BE2C (cell line): ENCODE measurements around the gene OR10J5.
"Not testable (repeated sequence)": the region's sequence is repeated elsewhere in the genome, so short reads cannot be mapped to it uniquely, and the experiment has no call there.

ENCODE experiments used
- DNase-seq: peaks from one replicate; pipeline ENCODE4 v3.0.0-alpha.2; 2020
- H3K27me3 ChIP-seq: fragments of 250-450 bp; sonication (Bioruptor Pico); 2 replicates; pipeline ENCODE4 v1.5.1; 2020; ENCODE audit warnings: mild to moderate bottlenecking
- H3K36me3 ChIP-seq: fragments of 250-450 bp; sonication (Bioruptor Pico); 2 replicates; pipeline ENCODE4 v1.5.1; 2020; ENCODE audit warnings: mild to moderate bottlenecking
- H3K4me1 ChIP-seq: fragments of 250-450 bp; sonication (Bioruptor Pico); 2 replicates; pipeline ENCODE4 v1.5.1; 2020
- H3K4me3 ChIP-seq: 2 replicates; pipeline ENCODE4 v1.5.1; 2011; ENCODE audit warnings: low read depth, low read length
- H3K9me3 ChIP-seq: fragments of 250-450 bp; sonication (Bioruptor Pico); 2 replicates; pipeline ENCODE4 v1.5.1; 2020
- TF ChIP-seq, protein P1 (sequence below): IDR thresholded peaks from 2 replicates; pipeline ENCODE4 v1.5.1; 2012; ENCODE audit warnings: mild to moderate bottlenecking, low read depth, low read length

OR10J5 gene

DNA sequence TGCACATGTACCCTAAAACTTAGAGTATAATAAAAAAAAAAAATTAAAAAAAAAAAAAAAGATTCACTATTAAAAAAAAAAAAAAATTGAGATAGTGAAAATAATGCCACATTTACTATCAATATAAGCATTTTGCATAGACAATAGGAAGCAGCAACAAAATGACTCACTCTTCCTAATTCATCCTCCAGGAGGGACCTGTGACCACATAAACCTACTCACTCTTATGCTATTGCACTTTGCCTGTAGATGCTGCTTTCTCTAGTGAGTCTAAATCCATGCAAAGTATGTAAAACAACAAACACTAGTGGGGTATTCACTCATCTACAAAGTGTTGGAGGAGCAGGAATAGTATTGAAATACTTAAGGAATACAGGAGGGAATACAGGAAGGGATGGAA is 2.9 kb downstream of the OR10J5 start:
- Histone ChIP-seq H3K4me1 (no peaks in the 10 kb centered on the region), H3K27me3 (no peaks in the 10 kb centered on the region), H3K4me3 (no peak overlapping the region), H3K36me3 (no peaks in the 10 kb centered on the region), H3K9me3 (no peaks in the 10 kb centered on the region)
- TF ChIP-seq, protein P1, sequence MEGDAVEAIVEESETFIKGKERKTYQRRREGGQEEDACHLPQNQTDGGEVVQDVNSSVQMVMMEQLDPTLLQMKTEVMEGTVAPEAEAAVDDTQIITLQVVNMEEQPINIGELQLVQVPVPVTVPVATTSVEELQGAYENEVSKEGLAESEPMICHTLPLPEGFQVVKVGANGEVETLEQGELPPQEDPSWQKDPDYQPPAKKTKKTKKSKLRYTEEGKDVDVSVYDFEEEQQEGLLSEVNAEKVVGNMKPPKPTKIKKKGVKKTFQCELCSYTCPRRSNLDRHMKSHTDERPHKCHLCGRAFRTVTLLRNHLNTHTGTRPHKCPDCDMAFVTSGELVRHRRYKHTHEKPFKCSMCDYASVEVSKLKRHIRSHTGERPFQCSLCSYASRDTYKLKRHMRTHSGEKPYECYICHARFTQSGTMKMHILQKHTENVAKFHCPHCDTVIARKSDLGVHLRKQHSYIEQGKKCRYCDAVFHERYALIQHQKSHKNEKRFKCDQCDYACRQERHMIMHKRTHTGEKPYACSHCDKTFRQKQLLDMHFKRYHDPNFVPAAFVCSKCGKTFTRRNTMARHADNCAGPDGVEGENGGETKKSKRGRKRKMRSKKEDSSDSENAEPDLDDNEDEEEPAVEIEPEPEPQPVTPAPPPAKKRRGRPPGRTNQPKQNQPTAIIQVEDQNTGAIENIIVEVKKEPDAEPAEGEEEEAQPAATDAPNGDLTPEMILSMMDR: no peak
- no peak for DNase-seq

DNA sequence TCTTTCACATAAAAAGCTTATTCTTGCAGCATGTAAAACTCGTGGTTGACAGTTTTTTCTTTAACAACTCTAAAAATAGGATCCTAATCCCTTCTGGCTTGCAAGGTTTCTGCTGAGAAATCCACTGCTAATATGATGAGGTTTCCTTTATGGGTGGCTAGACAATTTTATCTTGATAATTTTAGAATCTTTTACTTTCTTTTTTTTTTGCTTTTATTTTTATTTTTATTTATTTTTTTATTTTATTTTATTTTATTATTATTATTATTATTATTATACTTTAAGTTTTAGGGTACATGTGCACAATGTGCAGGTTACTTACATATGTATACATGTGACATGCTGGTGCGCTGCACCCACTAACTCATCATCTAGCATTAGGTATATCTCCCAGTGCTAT is 11.0 kb downstream of the OR10J5 start:
- H3K27me3 ChIP-seq, H3K4me3 ChIP-seq, H3K9me3 ChIP-seq, H3K4me1 ChIP-seq, H3K36me3 ChIP-seq, DNase-seq: not testable (repeated sequence)

- TF ChIP-seq, protein P1: no peak
- Histone ChIP-seq H3K36me3 (no peaks in the 10 kb centered on the region), H3K27me3 (no peaks in the 10 kb centered on the region), H3K4me3 (no peak overlapping the region), H3K9me3 (no peaks in the 10 kb centered on the region), H3K4me1 (no peaks in the 10 kb centered on the region)
- DNase-seq: no peak
Measured at GRCh38 chr1:159510229-159510541, 25.6 kb downstream of the OR10J5 start.

GRCh38 chr1:159509440-159510228 is 26.2 kb downstream of the OR10J5 start:
- Histone ChIP-seq H3K4me1 (no peaks in the 10 kb centered on the region), H3K4me3 (no peak overlapping the region), H3K36me3 (no peaks in the 10 kb centered on the region), H3K9me3 (no peaks in the 10 kb centered on the region), H3K27me3 (no peaks in the 10 kb centered on the region)
- DNase-seq: no peak
- TF ChIP-seq, protein P1: no peak

DNA sequence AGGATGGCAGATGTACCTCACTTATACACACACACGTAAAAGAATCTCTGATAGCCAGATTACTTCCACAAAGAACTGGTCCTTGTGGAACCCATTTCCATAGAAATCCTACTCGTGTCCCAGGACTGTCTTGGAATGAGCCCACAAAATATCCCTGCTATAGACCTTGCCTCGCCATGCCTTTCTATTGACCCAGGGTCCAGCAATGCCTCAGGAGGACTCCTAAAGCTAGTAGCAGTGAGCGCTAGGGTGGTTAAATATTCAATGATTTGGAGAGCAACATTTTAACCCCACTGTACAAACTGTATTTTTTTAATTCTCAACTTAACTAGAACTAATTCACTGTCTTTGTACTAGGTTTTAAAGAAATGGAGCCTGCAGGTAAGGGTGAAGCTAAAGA is 26.9 kb downstream of the OR10J5 start:
- TF ChIP-seq, protein P1: no peak
- no peaks in the 10 kb centered on the region for H3K9me3 ChIP-seq
- H3K36me3 ChIP-seq: no peaks in the 10 kb centered on the region
- no peaks in the 10 kb centered on the region for H3K27me3 ChIP-seq
- H3K4me1 ChIP-seq: no peaks in the 10 kb centered on the region
- DNase-seq: no peak
- no peak overlapping the region for H3K4me3 ChIP-seq

DNA sequence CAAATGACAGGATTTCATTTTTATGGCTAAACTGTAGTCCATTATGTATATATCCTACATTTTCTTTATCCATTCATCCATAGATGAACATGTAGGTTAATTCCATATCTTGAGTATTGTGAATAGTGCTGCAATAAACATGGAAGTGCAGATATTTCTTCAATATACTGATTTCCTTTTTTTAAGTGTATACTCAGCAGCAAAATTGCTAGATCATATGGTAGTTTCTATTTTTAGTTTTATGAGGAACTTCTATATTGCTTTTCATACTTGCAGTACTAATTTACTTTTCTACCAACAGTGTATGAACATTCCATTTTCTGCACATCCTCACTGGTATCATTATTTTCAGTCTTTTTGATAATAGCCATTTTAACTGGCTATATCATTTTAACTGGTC is 30.1 kb downstream of the OR10J5 start:
- no peaks in the 10 kb centered on the region for H3K9me3 ChIP-seq
- TF ChIP-seq, protein P1: no peak
- no peak overlapping the region for H3K4me3 ChIP-seq
- H3K36me3 ChIP-seq: no peaks in the 10 kb centered on the region
- H3K4me1 ChIP-seq: no peaks in the 10 kb centered on the region
- H3K27me3 ChIP-seq: no peaks in the 10 kb centered on the region
- no peak for DNase-seq

GRCh38 chr1:159501082-159501481 is 34.7 kb downstream of the OR10J5 start:
- Histone ChIP-seq H3K36me3 (no peaks in the 10 kb centered on the region), H3K4me3 (no peak overlapping the region), H3K9me3 (no peaks in the 10 kb centered on the region), H3K4me1 (no peaks in the 10 kb centered on the region), H3K27me3 (no peaks in the 10 kb centered on the region)
- TF ChIP-seq, protein P1: no peak
- DNase-seq: no peak

DNA sequence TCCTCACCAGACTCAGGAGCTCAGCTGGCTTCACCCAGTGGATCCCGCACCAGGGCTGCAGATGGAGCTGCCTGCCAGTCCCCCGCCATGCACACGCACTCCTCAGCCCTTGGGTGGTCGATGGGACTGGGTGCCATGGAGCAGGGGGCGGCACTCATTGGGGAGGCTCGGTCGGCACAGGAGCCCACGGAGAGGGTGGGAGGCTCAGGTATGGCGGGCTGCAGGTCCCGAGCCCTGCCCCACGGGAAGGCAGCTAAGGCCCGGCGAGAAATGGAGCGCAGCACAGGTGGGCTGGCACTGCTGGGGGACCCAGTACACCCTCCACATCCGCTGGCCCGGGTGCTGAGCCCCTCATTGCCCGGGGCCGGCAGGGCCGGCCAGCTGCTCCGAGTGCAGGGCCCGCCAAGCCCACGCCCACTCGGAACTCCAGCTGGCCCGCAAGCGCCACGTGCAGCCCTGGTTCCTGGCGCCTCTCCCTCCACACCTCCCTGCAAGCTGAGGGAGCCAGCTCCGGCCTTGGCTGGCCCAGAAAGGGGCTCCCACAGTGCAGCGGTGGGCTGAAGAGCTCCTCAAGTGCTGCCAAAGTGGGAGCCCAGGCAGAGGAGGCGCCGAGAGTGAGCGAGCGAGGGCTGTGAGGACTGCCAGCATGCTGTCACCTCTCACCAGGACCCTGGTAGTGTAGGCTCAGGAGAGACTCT is 41.1 kb downstream of the OR10J5 start:
- not testable (repeated sequence) for H3K27me3 ChIP-seq, H3K4me3 ChIP-seq, H3K9me3 ChIP-seq, H3K4me1 ChIP-seq, H3K36me3 ChIP-seq, DNase-seq
